ENCODE data around the gene TLK1.

The TLK1 gene

GRCh38 chr2:170999654-171000053, 161.0 kb downstream of the TLK1 start:
- no peak for DNase-seq (ENCODE audit: low read depth in 2 of 2)

GRCh38 chr2:170997893-170998597, 162.6 kb downstream of the TLK1 start:
- DNase-seq (ENCODE audit: low read depth in 2 of 2), result no peak

GRCh38 chr2:170996316-170996715, 164.4 kb downstream of the TLK1 start:
- no peak for DNase-seq (ENCODE audit: low read depth in 2 of 2)

- DNase-seq (ENCODE audit: low read depth in 2 of 2), result no peak
These were observed 169.1 kb downstream of the TLK1 start for GRCh38 chr2:170991398-170992182.

GRCh38 chr2:170986566-170987258, 174.0 kb downstream of the TLK1 start:
- DNase-seq (ENCODE audit: low read depth in 2 of 2), result no peak

GRCh38 chr2:170985407-170985806, 175.3 kb downstream of the TLK1 start:
- no peak for DNase-seq (ENCODE audit: low read depth in 2 of 2)

- no peak for DNase-seq (ENCODE audit: low read depth in 2 of 2)
These were observed 176.6 kb downstream of the TLK1 start for GRCh38 chr2:170984079-170984478.

GRCh38 chr2:170975943-170976270, 184.8 kb downstream of the TLK1 start:
- no peak for DNase-seq (ENCODE audit: low read depth in 2 of 2)

GRCh38 chr2:170975127-170975942, 185.4 kb downstream of the TLK1 start:
- DNase-seq (ENCODE audit: low read depth in 2 of 2), result no peak

GRCh38 chr2:170974304-170974993, 186.2 kb downstream of the TLK1 start:
- no peak for DNase-seq (ENCODE audit: low read depth in 2 of 2)

- DNase-seq (ENCODE audit: low read depth in 2 of 2), result peak; percentile 73 to 76
These were observed 187.0 kb downstream of the TLK1 start for GRCh38 chr2:170973492-170974303.

GRCh38 chr2:170973225-170973491, 187.5 kb downstream of the TLK1 start:
- no peak for DNase-seq (ENCODE audit: low read depth in 2 of 2)

- DNase-seq (ENCODE audit: low read depth in 2 of 2), result no peak
These were observed 188.1 kb downstream of the TLK1 start for GRCh38 chr2:170972296-170973224.

- DNase-seq (ENCODE audit: low read depth in 2 of 2), result no peak
These were observed 189.6 kb downstream of the TLK1 start for GRCh38 chr2:170971071-170971470.

- no peak for DNase-seq (ENCODE audit: low read depth in 2 of 2)
These were observed 190.7 kb downstream of the TLK1 start for GRCh38 chr2:170969872-170970496.

GRCh38 chr2:170969030-170969429, 191.7 kb downstream of the TLK1 start:
- DNase-seq (ENCODE audit: low read depth in 2 of 2), result no peak

GRCh38 chr2:170968205-170969003, 192.3 kb downstream of the TLK1 start:
- DNase-seq (ENCODE audit: low read depth in 2 of 2), result no peak

- DNase-seq (ENCODE audit: low read depth in 2 of 2), result no peak
These were observed 193.1 kb downstream of the TLK1 start for GRCh38 chr2:170967553-170967952.

Measured in stimulated activated CD8-positive, alpha-beta memory T cell treated with anti-CD3 and anti-CD28 coated beads, Interleukin-2, amount 100 ng/mL, for 1 hour (primary cell).